ENCODE results near the gene CD247.

Gene CD247

DNA sequence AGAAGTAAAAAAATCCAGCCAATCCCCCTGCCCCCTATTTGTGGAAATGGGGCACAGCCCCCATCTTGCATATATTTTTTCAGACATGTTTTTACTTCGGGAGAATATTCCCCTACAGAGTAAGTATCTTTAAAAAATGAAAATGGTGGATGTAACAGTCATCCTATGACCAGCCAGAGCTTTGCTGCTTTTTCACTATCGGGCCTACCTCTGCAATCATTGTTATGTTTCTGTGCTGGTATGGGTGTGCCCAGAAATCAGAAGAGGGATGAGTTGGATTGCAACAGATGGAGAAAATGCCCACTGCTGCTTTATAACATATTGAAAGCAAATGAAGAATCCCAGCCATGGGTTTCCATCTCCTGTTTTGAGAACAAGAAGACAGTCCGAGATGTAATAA lies 2.9 kb downstream of the CD247 start:
- WGBS = 100% methylated on average over 1 of the region's 3 CpGs
- no peak overlapping the region for H2BK12ac ChIP-seq (ENCODE audit: low read length in 2 of 2)

GRCh38 chr1:167514288-167514687 lies 4.0 kb downstream of the CD247 start:
- no peak overlapping the region for H2BK12ac ChIP-seq (ENCODE audit: low read length in 2 of 2)
- no peak overlapping the region for H3K4me3 ChIP-seq (ENCODE audit: insufficient read depth in 1 of 2, low read depth in 1 of 2, low read length in 2 of 2)
- no peaks in the 10 kb centered on the region for H3K9me3 ChIP-seq (ENCODE audit: control insufficient read depth, low read length)
- no peaks in the 10 kb centered on the region for H3K36me3 ChIP-seq (ENCODE audit: control insufficient read depth in 1 of 2, insufficient read depth in 2 of 2, low read depth in 1 of 2, low read length in 2 of 2)
- H3K18ac ChIP-seq (ENCODE audit: low read depth in 1 of 2, low read length in 2 of 2) = no peak overlapping the region
- H2AK5ac ChIP-seq (ENCODE audit: low read length, severe bottlenecking) = no peak overlapping the region
- no peak overlapping the region for H2BK5ac ChIP-seq (ENCODE audit: low read depth, low read length, poor library complexity, severe bottlenecking)
- 95% methylated on average over 7 of the region's 9 CpGs for WGBS
- no peak overlapping the region for H3K23ac ChIP-seq (ENCODE audit: low read length in 2 of 2)
- no peaks in the 10 kb centered on the region for H3K4me1 ChIP-seq (ENCODE audit: control insufficient read depth, insufficient read depth, low read depth, low read length)
- no peak overlapping the region for H2BK120ac ChIP-seq (ENCODE audit: low read depth, low read length)
- no peak overlapping the region for H2AFZ ChIP-seq (ENCODE audit: low read depth, low read length)
- H4K91ac ChIP-seq (ENCODE audit: low read length) = no peak overlapping the region
- H3K79me1 ChIP-seq (replicated peaks; ENCODE audit: low read length, poor library complexity, severe bottlenecking) = no peaks in the 10 kb centered on the region
- peaks cover 18 to 36% of the 10 kb centered on the region in 2 experiments for H3K27me3 ChIP-seq (ENCODE audit: control insufficient read depth in 1 of 2, insufficient read depth in 1 of 2, low read length in 2 of 2)
- H3K9ac ChIP-seq (ENCODE audit: low read length) = no peak overlapping the region
- H3K27ac ChIP-seq (ENCODE audit: low read length, poor library complexity, severe bottlenecking) = no peak overlapping the region
- H3K14ac ChIP-seq (ENCODE audit: low read length in 2 of 2) = no peak overlapping the region
- H4K8ac ChIP-seq (ENCODE audit: low read length) = no peak overlapping the region
- H3K4me2 ChIP-seq (ENCODE audit: low read length, poor library complexity, severe bottlenecking) = no peak overlapping the region
- DNase-seq = no peak
- H2BK15ac ChIP-seq (ENCODE audit: low read depth, poor library complexity, severe bottlenecking) = no peak overlapping the region
- no peak overlapping the region for H3K4ac ChIP-seq (ENCODE audit: low read depth in 1 of 2, low read length in 2 of 2)

More for the DNA sequence above, 2.9 kb downstream of the CD247 start:
- Histone ChIP-seq H3K27ac (ENCODE audit: low read length, poor library complexity, severe bottlenecking) (no peak overlapping the region), H2BK15ac (ENCODE audit: low read depth, poor library complexity, severe bottlenecking) (no peak overlapping the region), H3K79me1 (replicated peaks; ENCODE audit: low read length, poor library complexity, severe bottlenecking) (no peaks in the 10 kb centered on the region), H3K18ac (ENCODE audit: low read depth in 1 of 2, low read length in 2 of 2) (no peak overlapping the region), H3K4me1 (ENCODE audit: control insufficient read depth, insufficient read depth, low read depth, low read length) (no peaks in the 10 kb centered on the region), H4K91ac (ENCODE audit: low read length) (no peak overlapping the region), H2BK120ac (ENCODE audit: low read depth, low read length) (no peak overlapping the region), H3K23ac (ENCODE audit: low read length in 2 of 2) (no peak overlapping the region), H3K27me3 (ENCODE audit: control insufficient read depth in 1 of 2, insufficient read depth in 1 of 2, low read length in 2 of 2) (peaks cover 25 to 31% of the 10 kb centered on the region in 2 experiments), H3K4me2 (ENCODE audit: low read length, poor library complexity, severe bottlenecking) (no peak overlapping the region), H2BK5ac (ENCODE audit: low read depth, low read length, poor library complexity, severe bottlenecking) (no peak overlapping the region), H3K4me3 (ENCODE audit: insufficient read depth in 1 of 2, low read depth in 1 of 2, low read length in 2 of 2) (no peak overlapping the region), H3K14ac (ENCODE audit: low read length in 2 of 2) (no peak overlapping the region), H2AFZ (ENCODE audit: low read depth, low read length) (no peak overlapping the region), H3K4ac (ENCODE audit: low read depth in 1 of 2, low read length in 2 of 2) (no peak overlapping the region), H2AK5ac (ENCODE audit: low read length, severe bottlenecking) (no peak overlapping the region), H3K9ac (ENCODE audit: low read length) (no peak overlapping the region), H3K36me3 (ENCODE audit: control insufficient read depth in 1 of 2, insufficient read depth in 2 of 2, low read depth in 1 of 2, low read length in 2 of 2) (no peaks in the 10 kb centered on the region), H4K8ac (ENCODE audit: low read length) (no peak overlapping the region), H3K9me3 (ENCODE audit: control insufficient read depth, low read length) (no peaks in the 10 kb centered on the region)
- DNase-seq = no peak

DNA sequence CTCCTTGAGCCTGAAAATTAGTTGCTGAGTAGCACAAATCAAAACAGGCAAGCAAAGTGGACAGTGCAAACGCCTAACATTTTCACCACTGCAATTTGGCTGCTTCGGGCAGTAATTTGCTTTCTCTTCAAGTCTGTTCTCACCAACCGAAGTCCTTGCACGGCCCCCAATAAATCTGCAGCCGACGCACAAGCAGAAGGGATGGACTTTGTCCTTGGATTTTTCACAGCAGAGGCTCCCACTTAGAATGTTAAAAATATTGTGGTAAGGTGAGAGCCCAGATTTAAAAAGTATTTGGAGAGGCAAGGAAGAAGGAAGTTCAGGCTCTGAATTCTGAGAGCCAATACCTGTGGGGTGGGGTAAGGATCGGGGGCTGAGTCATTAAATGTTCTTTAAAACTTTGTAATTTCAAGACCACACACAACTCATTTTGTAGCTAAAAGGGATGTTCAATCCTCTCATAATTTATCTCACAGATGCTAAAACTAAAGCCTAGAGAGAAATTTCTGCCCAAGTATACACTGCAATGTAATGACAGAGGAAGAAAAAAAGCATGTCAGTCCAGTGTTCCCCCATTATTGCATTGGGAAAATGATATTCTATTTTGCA lies 6.2 kb downstream of the CD247 start:
- no peak overlapping the region for H3K9ac ChIP-seq (ENCODE audit: low read length)
- H3K36me3 ChIP-seq (ENCODE audit: control insufficient read depth in 1 of 2, insufficient read depth in 2 of 2, low read depth in 1 of 2, low read length in 2 of 2) = no peaks in the 10 kb centered on the region
- H3K27me3 ChIP-seq (ENCODE audit: control insufficient read depth in 1 of 2, insufficient read depth in 1 of 2, low read length in 2 of 2) = peaks cover 13 to 30% of the 10 kb centered on the region in 2 experiments
- H3K9me3 ChIP-seq (ENCODE audit: control insufficient read depth, low read length) = no peaks in the 10 kb centered on the region
- H2BK12ac ChIP-seq (ENCODE audit: low read length in 2 of 2) = no peak overlapping the region
- no peak overlapping the region for H3K18ac ChIP-seq (ENCODE audit: low read depth in 1 of 2, low read length in 2 of 2)
- H2BK5ac ChIP-seq (ENCODE audit: low read depth, low read length, poor library complexity, severe bottlenecking) = no peak overlapping the region
- H3K4ac ChIP-seq (ENCODE audit: low read depth in 1 of 2, low read length in 2 of 2) = no peak overlapping the region
- H3K4me1 ChIP-seq (ENCODE audit: control insufficient read depth, insufficient read depth, low read depth, low read length) = no peaks in the 10 kb centered on the region
- H4K8ac ChIP-seq (ENCODE audit: low read length) = no peak overlapping the region
- no peak overlapping the region for H4K91ac ChIP-seq (ENCODE audit: low read length)
- WGBS = 75% methylated on average over 6 of the region's 7 CpGs
- H2BK120ac ChIP-seq (ENCODE audit: low read depth, low read length) = no peak overlapping the region
- no peak overlapping the region for H3K4me2 ChIP-seq (ENCODE audit: low read length, poor library complexity, severe bottlenecking)
- no peak overlapping the region for H3K4me3 ChIP-seq (ENCODE audit: insufficient read depth in 1 of 2, low read depth in 1 of 2, low read length in 2 of 2)
- H2AK5ac ChIP-seq (ENCODE audit: low read length, severe bottlenecking) = no peak overlapping the region
- H3K23ac ChIP-seq (ENCODE audit: low read length in 2 of 2) = no peak overlapping the region
- no peak overlapping the region for H2BK15ac ChIP-seq (ENCODE audit: low read depth, poor library complexity, severe bottlenecking)
- DNase-seq = no peak
- H3K14ac ChIP-seq (ENCODE audit: low read length in 2 of 2) = no peak overlapping the region
- no peak overlapping the region for H2AFZ ChIP-seq (ENCODE audit: low read depth, low read length)
- H3K27ac ChIP-seq (ENCODE audit: low read length, poor library complexity, severe bottlenecking) = no peak overlapping the region
- H3K79me1 ChIP-seq (replicated peaks; ENCODE audit: low read length, poor library complexity, severe bottlenecking) = no peaks in the 10 kb centered on the region

GRCh38 chr1:167511374-167511986 lies 6.8 kb downstream of the CD247 start:
- Histone ChIP-seq H3K4me1 (ENCODE audit: control insufficient read depth, insufficient read depth, low read depth, low read length) (no peaks in the 10 kb centered on the region), H2BK120ac (ENCODE audit: low read depth, low read length) (no peak overlapping the region), H2BK15ac (ENCODE audit: low read depth, poor library complexity, severe bottlenecking) (no peak overlapping the region), H3K9me3 (ENCODE audit: control insufficient read depth, low read length) (no peaks in the 10 kb centered on the region), H4K91ac (ENCODE audit: low read length) (no peak overlapping the region), H3K4me3 (ENCODE audit: insufficient read depth in 1 of 2, low read depth in 1 of 2, low read length in 2 of 2) (no peak overlapping the region), H2AK5ac (ENCODE audit: low read length, severe bottlenecking) (no peak overlapping the region), H3K4ac (ENCODE audit: low read depth in 1 of 2, low read length in 2 of 2) (no peak overlapping the region), H3K23ac (ENCODE audit: low read length in 2 of 2) (no peak overlapping the region), H3K18ac (ENCODE audit: low read depth in 1 of 2, low read length in 2 of 2) (no peak overlapping the region), H3K27ac (ENCODE audit: low read length, poor library complexity, severe bottlenecking) (no peak overlapping the region), H3K9ac (ENCODE audit: low read length) (no peak overlapping the region), H2BK5ac (ENCODE audit: low read depth, low read length, poor library complexity, severe bottlenecking) (no peak overlapping the region), H3K4me2 (ENCODE audit: low read length, poor library complexity, severe bottlenecking) (no peak overlapping the region), H3K79me1 (replicated peaks; ENCODE audit: low read length, poor library complexity, severe bottlenecking) (no peaks in the 10 kb centered on the region), H4K8ac (ENCODE audit: low read length) (no peak overlapping the region), H3K14ac (ENCODE audit: low read length in 2 of 2) (no peak overlapping the region), H2AFZ (ENCODE audit: low read depth, low read length) (no peak overlapping the region), H2BK12ac (ENCODE audit: low read length in 2 of 2) (no peak overlapping the region), H3K27me3 (ENCODE audit: control insufficient read depth in 1 of 2, insufficient read depth in 1 of 2, low read length in 2 of 2) (peaks cover 8 to 30% of the 10 kb centered on the region in 2 experiments), H3K36me3 (ENCODE audit: control insufficient read depth in 1 of 2, insufficient read depth in 2 of 2, low read depth in 1 of 2, low read length in 2 of 2) (no peaks in the 10 kb centered on the region)
- no peak for DNase-seq
- WGBS = 90% methylated on average over 9 of the region's 11 CpGs
